Liver (tissue), 9 donors: ENCODE data around the gene KIRREL3. TPM values are rescaled to one million over a fixed set of nuclear protein-coding genes. Genes with fewer than 3 reads are reported as not detected.

Experiments
- DNase-seq: peaks from one replicate; pipeline ENCODE4 v3.0.0-alpha.2; 2017; ENCODE audit warnings: low spot score
- H3K27ac ChIP-seq, 2 donors: one replicate each; pipeline ENCODE4 v1.7.0; 2013; ENCODE audit warnings: inconsistent platforms in 2 of 2, low read length in 2 of 2, control low read depth in 1 of 2, low read depth in 1 of 2, mild to moderate bottlenecking in 1 of 2
- H3K27me3 ChIP-seq, 4 donors: one replicate each; pipeline versions ENCODE4 v1.6.1 to v1.7.0; 2013; ENCODE audit warnings: low read length in 3 of 4, inconsistent platforms in 1 of 4, mild to moderate bottlenecking in 1 of 4, moderate library complexity in 1 of 4; ENCODE audit not compliant: control insufficient read depth in 4 of 4, insufficient read depth in 4 of 4
- H3K36me3 ChIP-seq, 4 donors: one replicate each; pipeline versions ENCODE4 v1.6.1 to v1.7.0; 2013; ENCODE audit warnings: low read length in 3 of 4, mild to moderate bottlenecking in 3 of 4, low read depth in 1 of 4, moderate library complexity in 1 of 4; ENCODE audit not compliant: control insufficient read depth in 4 of 4, insufficient read depth in 3 of 4
- H3K4me1 ChIP-seq, 4 donors: one replicate each; pipeline versions ENCODE4 v1.6.1 to v1.7.0; 2013; ENCODE audit warnings: low read length in 3 of 4, mild to moderate bottlenecking in 3 of 4, moderate library complexity in 1 of 4; ENCODE audit not compliant: control insufficient read depth in 4 of 4, insufficient read depth in 4 of 4
- H3K4me3 ChIP-seq, 3 donors: one replicate each; pipeline versions ENCODE4 v1.6.1 to v1.7.0; 2013; ENCODE audit warnings: low read length in 3 of 3, control low read depth in 1 of 3, low read depth in 1 of 3, mild to moderate bottlenecking in 1 of 3
- H3K9ac ChIP-seq, 2 donors: one replicate each; pipeline ENCODE4 v1.7.0; 2013; ENCODE audit warnings: low read length in 2 of 2, mild to moderate bottlenecking in 2 of 2, moderate library complexity in 2 of 2, control low read depth in 1 of 2, low read depth in 1 of 2
- H3K9me3 ChIP-seq, 4 donors: one replicate each; pipeline versions ENCODE4 v1.6.1 to v1.7.0; 2013; ENCODE audit warnings: low read length in 3 of 4; ENCODE audit not compliant: control insufficient read depth in 4 of 4
- EGR1 ChIP-seq, 2 donors: IDR thresholded peaks; 2 replicates each; pipeline ENCODE4 v1.6.1; 2016 to 2018; ENCODE audit warnings: antibody characterized with exemption in 2 of 2, low read depth in 2 of 2
- FOXA1 ChIP-seq: IDR thresholded peaks from 2 replicates; pipeline ENCODE4 v1.6.1; 2016; ENCODE audit warnings: antibody characterized with exemption
- FOXA2 ChIP-seq: IDR thresholded peaks from 2 replicates; pipeline ENCODE4 v1.6.1; 2016; ENCODE audit warnings: antibody characterized with exemption
- GABPA ChIP-seq, 2 donors: IDR thresholded peaks in 1 of 2; conservative IDR thresholded peaks in 1 of 2; 2 replicates each; pipeline ENCODE4 v1.6.1; 2016; ENCODE audit warnings: antibody characterized with exemption in 2 of 2, mild to moderate bottlenecking in 1 of 2, moderate library complexity in 1 of 2
- HNF4A ChIP-seq, 2 donors: conservative IDR thresholded peaks; 2 replicates each; pipeline ENCODE4 v1.6.1; 2016; ENCODE audit warnings: antibody characterized with exemption in 2 of 2, mild to moderate bottlenecking in 2 of 2
- HNF4G ChIP-seq: IDR thresholded peaks from 2 replicates; pipeline ENCODE4 v1.6.1; 2016; ENCODE audit warnings: antibody characterized with exemption
- JUND ChIP-seq, 2 donors: IDR thresholded peaks; 2 replicates each; pipeline ENCODE4 v1.6.1; 2016; ENCODE audit warnings: antibody characterized with exemption in 2 of 2
- NR2F2 ChIP-seq: IDR thresholded peaks from 2 replicates; pipeline ENCODE4 v1.6.1; 2016; ENCODE audit warnings: antibody characterized with exemption
- RAD21 ChIP-seq, 2 donors: IDR thresholded peaks; 2 replicates each; pipeline ENCODE4 v1.6.1; 2016; ENCODE audit warnings: antibody characterized with exemption in 2 of 2, mild to moderate bottlenecking in 2 of 2
- RXRA ChIP-seq, 2 donors: IDR thresholded peaks; 2 replicates each; pipeline ENCODE4 v1.6.1; 2017 to 2018; ENCODE audit warnings: antibody characterized with exemption in 2 of 2, mild to moderate bottlenecking in 1 of 2
- SP1 ChIP-seq: IDR thresholded peaks from 2 replicates; pipeline ENCODE4 v1.6.1; 2018; ENCODE audit warnings: antibody characterized with exemption, mild to moderate bottlenecking
- TAF1 ChIP-seq: conservative IDR thresholded peaks from 2 replicates; pipeline ENCODE4 v1.6.1; 2016; ENCODE audit warnings: antibody characterized with exemption, mild to moderate bottlenecking
- YY1 ChIP-seq: IDR thresholded peaks from 2 replicates; pipeline ENCODE4 v1.6.1; 2016; ENCODE audit warnings: antibody characterized with exemption, mild to moderate bottlenecking
- WGBS: extraction: QIAGEN DNeasy Blood & Tissue Kit; methylation state at CpG from one replicate; pipeline ENCODE4 v1.1.7; 2013; 5-methylcytosine and 5-hydroxymethylcytosine counted together
- polyA plus RNA-seq, 2 donors: library from polyadenylated mRNA; stranded (reverse) in 1 of 2; unstranded in 1 of 2; fragments of 200-250 nt in 1 of 2; fragments of >200 nt in 1 of 2; fragmentation: Nextera tagmentation in 1 of 2; extraction: Ambion mirVana in 1 of 2; gene quantifications; one replicate each; pipeline versions ENCODE4 v1.2.1 to v1.2.3, GENCODE V29; 2013 to 2015
- total RNA-seq, 2 donors: library from RNA; depleted of rRNA; stranded (reverse); fragments of >200 nt; gene quantifications; one replicate each; pipeline ENCODE4 v1.2.3, GENCODE V29; 2014
- TF ChIP-seq, protein P1 (sequence below): fragments of 150-350 bp; IDR thresholded peaks from 2 replicates; pipeline ENCODE4 v1.5.1; 2017; ENCODE audit warnings: improper control_type of control experiment, low read depth, low read length; ENCODE audit not compliant: missing input control
- TF ChIP-seq, protein P2 (sequence below): IDR thresholded peaks from 2 replicates; pipeline ENCODE4 v1.6.1; 2016; ENCODE audit warnings: antibody characterized with exemption, mild to moderate bottlenecking
- TF ChIP-seq, protein P3 (sequence below): IDR thresholded peaks from 2 replicates; pipeline ENCODE4 v1.6.1; 2016; ENCODE audit warnings: antibody characterized with exemption
- TF ChIP-seq, protein P4 (sequence below): IDR thresholded peaks from 2 replicates; pipeline ENCODE4 v1.6.1; 2016; ENCODE audit warnings: antibody characterized with exemption
- TF ChIP-seq, protein P5 (sequence below): IDR thresholded peaks from 2 replicates; pipeline ENCODE4 v1.6.1; 2016; ENCODE audit warnings: antibody characterized with exemption
- donor health status: healthy.
- donor health status: healthy.
- donor health status: healthy.
- donor health status: healthy.
- donor health status: healthy.

KIRREL3 gene
- total and polyA plus RNA-seq, 4 donors: 0.03 to 0.29 (median 0.08) TPM; not detected in 1

DNA sequence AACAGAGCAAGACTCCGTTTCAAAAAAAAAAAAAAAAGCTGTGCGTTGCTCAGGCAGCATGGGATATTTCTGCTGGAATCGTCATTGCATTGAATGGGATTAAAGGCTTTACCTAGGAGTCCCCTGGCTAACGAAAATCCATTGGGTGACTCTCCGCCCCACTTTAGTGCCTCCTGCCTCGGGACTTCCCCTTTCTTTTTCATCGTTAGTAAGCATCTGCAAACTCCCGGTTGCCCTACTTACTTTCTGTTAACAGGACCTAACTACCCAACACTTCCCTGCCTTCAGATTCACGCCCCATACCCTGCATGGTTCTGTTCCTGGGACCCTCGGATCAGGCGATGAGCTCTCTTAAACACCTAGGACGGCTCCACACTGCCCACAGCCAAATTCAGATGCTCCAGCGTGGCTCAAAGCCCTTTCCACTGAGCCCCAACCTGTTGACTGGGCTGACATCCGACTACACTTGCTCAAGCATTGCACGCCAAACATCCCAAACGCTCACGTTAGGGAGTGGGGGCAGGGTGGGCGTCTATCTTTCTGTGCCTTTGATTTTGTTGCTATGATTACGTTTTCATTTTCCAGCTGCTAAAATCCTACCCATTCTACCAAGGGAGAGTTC lies 501.3 kb downstream of the KIRREL3 start:
- WGBS: 46% methylated on average over 19 of the region's 19 CpGs
- no peaks in the 10 kb centered on the region for H3K4me1 ChIP-seq
- H3K36me3 ChIP-seq: no peaks in the 10 kb centered on the region
- H3K9ac ChIP-seq: no peak overlapping the region
- H3K4me3 ChIP-seq: no peak overlapping the region
- H3K27me3 ChIP-seq: peaks cover 0 to 12% (median 0%) of the 10 kb centered on the region in 4 donors
- no peak overlapping the region for H3K27ac ChIP-seq
- H3K9me3 ChIP-seq: peaks cover 0 to under 1% (median 0%) of the 10 kb centered on the region in 4 donors
- DNase-seq: no peak
- TF ChIP-seq JUND (IDR thresholded peaks at IDR 0.05): no peak
- TF ChIP-seq, protein P1, sequence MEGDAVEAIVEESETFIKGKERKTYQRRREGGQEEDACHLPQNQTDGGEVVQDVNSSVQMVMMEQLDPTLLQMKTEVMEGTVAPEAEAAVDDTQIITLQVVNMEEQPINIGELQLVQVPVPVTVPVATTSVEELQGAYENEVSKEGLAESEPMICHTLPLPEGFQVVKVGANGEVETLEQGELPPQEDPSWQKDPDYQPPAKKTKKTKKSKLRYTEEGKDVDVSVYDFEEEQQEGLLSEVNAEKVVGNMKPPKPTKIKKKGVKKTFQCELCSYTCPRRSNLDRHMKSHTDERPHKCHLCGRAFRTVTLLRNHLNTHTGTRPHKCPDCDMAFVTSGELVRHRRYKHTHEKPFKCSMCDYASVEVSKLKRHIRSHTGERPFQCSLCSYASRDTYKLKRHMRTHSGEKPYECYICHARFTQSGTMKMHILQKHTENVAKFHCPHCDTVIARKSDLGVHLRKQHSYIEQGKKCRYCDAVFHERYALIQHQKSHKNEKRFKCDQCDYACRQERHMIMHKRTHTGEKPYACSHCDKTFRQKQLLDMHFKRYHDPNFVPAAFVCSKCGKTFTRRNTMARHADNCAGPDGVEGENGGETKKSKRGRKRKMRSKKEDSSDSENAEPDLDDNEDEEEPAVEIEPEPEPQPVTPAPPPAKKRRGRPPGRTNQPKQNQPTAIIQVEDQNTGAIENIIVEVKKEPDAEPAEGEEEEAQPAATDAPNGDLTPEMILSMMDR: no peak
- TF ChIP-seq, protein P2, sequence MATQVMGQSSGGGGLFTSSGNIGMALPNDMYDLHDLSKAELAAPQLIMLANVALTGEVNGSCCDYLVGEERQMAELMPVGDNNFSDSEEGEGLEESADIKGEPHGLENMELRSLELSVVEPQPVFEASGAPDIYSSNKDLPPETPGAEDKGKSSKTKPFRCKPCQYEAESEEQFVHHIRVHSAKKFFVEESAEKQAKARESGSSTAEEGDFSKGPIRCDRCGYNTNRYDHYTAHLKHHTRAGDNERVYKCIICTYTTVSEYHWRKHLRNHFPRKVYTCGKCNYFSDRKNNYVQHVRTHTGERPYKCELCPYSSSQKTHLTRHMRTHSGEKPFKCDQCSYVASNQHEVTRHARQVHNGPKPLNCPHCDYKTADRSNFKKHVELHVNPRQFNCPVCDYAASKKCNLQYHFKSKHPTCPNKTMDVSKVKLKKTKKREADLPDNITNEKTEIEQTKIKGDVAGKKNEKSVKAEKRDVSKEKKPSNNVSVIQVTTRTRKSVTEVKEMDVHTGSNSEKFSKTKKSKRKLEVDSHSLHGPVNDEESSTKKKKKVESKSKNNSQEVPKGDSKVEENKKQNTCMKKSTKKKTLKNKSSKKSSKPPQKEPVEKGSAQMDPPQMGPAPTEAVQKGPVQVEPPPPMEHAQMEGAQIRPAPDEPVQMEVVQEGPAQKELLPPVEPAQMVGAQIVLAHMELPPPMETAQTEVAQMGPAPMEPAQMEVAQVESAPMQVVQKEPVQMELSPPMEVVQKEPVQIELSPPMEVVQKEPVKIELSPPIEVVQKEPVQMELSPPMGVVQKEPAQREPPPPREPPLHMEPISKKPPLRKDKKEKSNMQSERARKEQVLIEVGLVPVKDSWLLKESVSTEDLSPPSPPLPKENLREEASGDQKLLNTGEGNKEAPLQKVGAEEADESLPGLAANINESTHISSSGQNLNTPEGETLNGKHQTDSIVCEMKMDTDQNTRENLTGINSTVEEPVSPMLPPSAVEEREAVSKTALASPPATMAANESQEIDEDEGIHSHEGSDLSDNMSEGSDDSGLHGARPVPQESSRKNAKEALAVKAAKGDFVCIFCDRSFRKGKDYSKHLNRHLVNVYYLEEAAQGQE: no peak
- TF ChIP-seq RAD21 (IDR thresholded peaks at IDR 0.05): no peak
- no peak for TF ChIP-seq RXRA (IDR thresholded peaks at IDR 0.05)
- no peak for TF ChIP-seq TAF1

DNA sequence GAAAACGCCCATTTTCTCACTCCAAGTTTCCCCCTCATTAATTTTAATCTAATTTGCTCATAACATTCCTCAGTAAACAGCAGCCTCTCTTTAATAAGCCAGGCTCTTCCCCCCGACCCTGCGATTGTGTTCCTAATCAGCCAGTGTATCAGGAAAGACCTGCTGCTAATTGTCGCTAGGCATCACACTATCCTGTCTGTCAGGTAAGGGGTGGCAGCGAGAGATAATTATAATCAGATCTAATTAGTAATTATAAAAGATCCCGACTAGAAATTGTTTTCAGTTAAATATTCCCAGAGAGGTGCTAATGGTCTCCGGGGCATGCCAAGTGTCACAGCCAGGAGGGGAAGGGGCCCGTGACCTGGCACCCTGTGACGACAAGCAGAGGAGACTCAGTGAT lies 502.3 kb downstream of the KIRREL3 start:
- H3K4me1 ChIP-seq: no peaks in the 10 kb centered on the region
- no peak overlapping the region for H3K27ac ChIP-seq
- H3K9ac ChIP-seq: no peak overlapping the region
- 45% methylated on average over 9 of the region's 9 CpGs for WGBS
- H3K27me3 ChIP-seq: peaks cover 0 to 9% (median 0%) of the 10 kb centered on the region in 4 donors
- TF ChIP-seq, protein P3, sequence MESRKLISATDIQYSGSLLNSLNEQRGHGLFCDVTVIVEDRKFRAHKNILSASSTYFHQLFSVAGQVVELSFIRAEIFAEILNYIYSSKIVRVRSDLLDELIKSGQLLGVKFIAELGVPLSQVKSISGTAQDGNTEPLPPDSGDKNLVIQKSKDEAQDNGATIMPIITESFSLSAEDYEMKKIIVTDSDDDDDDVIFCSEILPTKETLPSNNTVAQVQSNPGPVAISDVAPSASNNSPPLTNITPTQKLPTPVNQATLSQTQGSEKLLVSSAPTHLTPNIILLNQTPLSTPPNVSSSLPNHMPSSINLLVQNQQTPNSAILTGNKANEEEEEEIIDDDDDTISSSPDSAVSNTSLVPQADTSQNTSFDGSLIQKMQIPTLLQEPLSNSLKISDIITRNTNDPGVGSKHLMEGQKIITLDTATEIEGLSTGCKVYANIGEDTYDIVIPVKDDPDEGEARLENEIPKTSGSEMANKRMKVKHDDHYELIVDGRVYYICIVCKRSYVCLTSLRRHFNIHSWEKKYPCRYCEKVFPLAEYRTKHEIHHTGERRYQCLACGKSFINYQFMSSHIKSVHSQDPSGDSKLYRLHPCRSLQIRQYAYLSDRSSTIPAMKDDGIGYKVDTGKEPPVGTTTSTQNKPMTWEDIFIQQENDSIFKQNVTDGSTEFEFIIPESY: no peak
- TF ChIP-seq, protein P1: no peak
- TF ChIP-seq NR2F2 (no peak), RAD21 (IDR thresholded peaks at IDR 0.05) (no peak), YY1 (no peak), FOXA2 (no peak), EGR1 (IDR thresholded peaks at IDR 0.05; ENCODE audit: low read depth in 2 of 2) (no peak), JUND (IDR thresholded peaks at IDR 0.05) (no peak), TAF1 (no peak), FOXA1 (no peak), SP1 (no peak), GABPA (IDR thresholded peaks at IDR 0.05 in 1 of 2, conservative IDR thresholded peaks at IDR 0.05 in 1 of 2) (no peak), HNF4G (no peak), RXRA (IDR thresholded peaks at IDR 0.05) (no peak), HNF4A (conservative IDR thresholded peaks at IDR 0.05) (no peak)
- TF ChIP-seq, protein P4, sequence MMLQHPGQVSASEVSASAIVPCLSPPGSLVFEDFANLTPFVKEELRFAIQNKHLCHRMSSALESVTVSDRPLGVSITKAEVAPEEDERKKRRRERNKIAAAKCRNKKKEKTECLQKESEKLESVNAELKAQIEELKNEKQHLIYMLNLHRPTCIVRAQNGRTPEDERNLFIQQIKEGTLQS: no peak
- TF ChIP-seq, protein P2: no peak
- TF ChIP-seq, protein P5, sequence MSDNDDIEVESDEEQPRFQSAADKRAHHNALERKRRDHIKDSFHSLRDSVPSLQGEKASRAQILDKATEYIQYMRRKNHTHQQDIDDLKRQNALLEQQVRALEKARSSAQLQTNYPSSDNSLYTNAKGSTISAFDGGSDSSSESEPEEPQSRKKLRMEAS: no peak
- no peak overlapping the region for H3K4me3 ChIP-seq
- no peaks in the 10 kb centered on the region for H3K9me3 ChIP-seq
- no peaks in the 10 kb centered on the region for H3K36me3 ChIP-seq
- DNase-seq: no peak
